HG02870 (cell line): Measurements from ENCODE around the gene TPRX1.
"Not testable (repeated sequence)": the region's sequence is repeated elsewhere in the genome, so short reads cannot be mapped to it uniquely, and the experiment has no call there.

Experiments used
- ATAC-seq: cut with Tn5 transposase; IDR thresholded peaks from one replicate; pipeline ENCODE4 v1.9.1; 2021; ENCODE audit warnings: mild to moderate bottlenecking, moderate library complexity; ENCODE audit not compliant: unreplicated experiment

TPRX1 gene

GRCh38 chr19:47804451-47804850 is at the start of gene TPRX1:
Gene TPRX1, minus strand, starts transcription at chr19:47804551. Its CDS starts 12 bp downstream, at chr19:47804539.
- not testable (repeated sequence) for ATAC-seq

- no peak for ATAC-seq
Observed at GRCh38 chr19:47853003-47853402, 48.7 kb upstream of the TPRX1 start.

GRCh38 chr19:47848823-47849473 is 44.6 kb upstream of the TPRX1 start:
- no peak for ATAC-seq

- no peak for ATAC-seq
Observed at GRCh38 chr19:47848425-47848822, 44.1 kb upstream of the TPRX1 start.

- ATAC-seq: no peak
Observed at GRCh38 chr19:47842941-47843340, 38.6 kb upstream of the TPRX1 start.

GRCh38 chr19:47839913-47840312 is 35.6 kb upstream of the TPRX1 start:
- no peak for ATAC-seq

- no peak for ATAC-seq
Observed at GRCh38 chr19:47839411-47839810, 35.1 kb upstream of the TPRX1 start.

GRCh38 chr19:47836038-47836437 is 31.7 kb upstream of the TPRX1 start:
- ATAC-seq: no peak

- no peak for ATAC-seq
Observed at GRCh38 chr19:47832723-47833122, 28.4 kb upstream of the TPRX1 start.

- ATAC-seq: no peak
Observed at GRCh38 chr19:47826800-47827199, 22.4 kb upstream of the TPRX1 start.

GRCh38 chr19:47824396-47824795 is 20.0 kb upstream of the TPRX1 start:
- no peak for ATAC-seq

- no peak for ATAC-seq
Observed at GRCh38 chr19:47821460-47822020, 17.2 kb upstream of the TPRX1 start, which contains the start of gene CRX. Gene CRX, plus strand, starts transcription at chr19:47821937. Its CDS starts 12,507 bp downstream, at chr19:47834444.

- no peak for ATAC-seq
Observed at GRCh38 chr19:47820410-47820809, 16.1 kb upstream of the TPRX1 start.

- no peak for ATAC-seq
Observed at GRCh38 chr19:47819858-47820257, 15.5 kb upstream of the TPRX1 start.

- not testable (repeated sequence) for ATAC-seq
Observed at GRCh38 chr19:47818221-47818620, 13.9 kb upstream of the TPRX1 start.

GRCh38 chr19:47816270-47816669 is 11.9 kb upstream of the TPRX1 start:
- ATAC-seq: not testable (repeated sequence)

- ATAC-seq: no peak
Observed at GRCh38 chr19:47813995-47814328, 9.6 kb upstream of the TPRX1 start.

GRCh38 chr19:47813304-47813994 is 9.1 kb upstream of the TPRX1 start:
- no peak for ATAC-seq

- ATAC-seq: no peak
Observed at GRCh38 chr19:47806435-47806834, 2.1 kb upstream of the TPRX1 start.

GRCh38 chr19:47805313-47805712 is 962 bp upstream of the TPRX1 start:
- ATAC-seq: no peak

GRCh38 chr19:47803671-47804070 is 680 bp downstream of the TPRX1 start:
- not testable (repeated sequence) for ATAC-seq

- not testable (repeated sequence) for ATAC-seq
Observed at GRCh38 chr19:47803148-47803547, 1.2 kb downstream of the TPRX1 start.
